ENCODE measurements around the gene TNFSF8.

TNFSF8 gene

GRCh38 chr9:114930056-114930812 is at the start of gene TNFSF8:
TNFSF8 (minus strand) TSS chr9:114930591; CDS start chr9:114930303, 288 bp downstream.
- no peak within 1 kb of the TSS for H3K27ac ChIP-seq (ENCODE audit: low read length)
- H3K4me1 ChIP-seq (ENCODE audit: insufficient read depth, low read length) = peaks cover 6% of the 10 kb centered on the region; the same call in 1 of the 2 replicates
- H3K36me3 ChIP-seq (ENCODE audit: insufficient read depth, low read depth, low read length) = no peaks in the 10 kb centered on the region
- H3K9ac ChIP-seq (ENCODE audit: low read depth, low read length) = no peak within 1 kb of the TSS
- H3K9me3 ChIP-seq (ENCODE audit: insufficient read depth, low read depth, low read length) = no peaks in the 10 kb centered on the region
- H3K27me3 ChIP-seq (ENCODE audit: insufficient read depth, low read length) = peaks cover 93% of the 10 kb centered on the region
- H3K4me3 ChIP-seq (ENCODE audit: low read length) = no peak within 1 kb of the TSS

- no peak overlapping the region for H3K27ac ChIP-seq (ENCODE audit: low read length)
- H3K4me3 ChIP-seq (ENCODE audit: low read length) = no peak overlapping the region
- no peaks in the 10 kb centered on the region for H3K9me3 ChIP-seq (ENCODE audit: insufficient read depth, low read depth, low read length)
- H3K4me1 ChIP-seq (ENCODE audit: insufficient read depth, low read length) = peaks cover 3% of the 10 kb centered on the region; the same call in 1 of the 2 replicates
- H3K36me3 ChIP-seq (ENCODE audit: insufficient read depth, low read depth, low read length) = no peaks in the 10 kb centered on the region
- no peaks in the 10 kb centered on the region for H3K27me3 ChIP-seq (ENCODE audit: insufficient read depth, low read length)
- no peak overlapping the region for H3K9ac ChIP-seq (ENCODE audit: low read depth, low read length)
Measured at GRCh38 chr9:114973216-114973615, 42.8 kb upstream of the TNFSF8 start.

GRCh38 chr9:114972510-114973136 is 42.2 kb upstream of the TNFSF8 start:
- Histone ChIP-seq H3K4me3 (ENCODE audit: low read length) (no peak overlapping the region), H3K27ac (ENCODE audit: low read length) (no peak overlapping the region), H3K4me1 (ENCODE audit: insufficient read depth, low read length) (peaks cover 3% of the 10 kb centered on the region; the same call in 1 of the 2 replicates), H3K9ac (ENCODE audit: low read depth, low read length) (no peak overlapping the region), H3K36me3 (ENCODE audit: insufficient read depth, low read depth, low read length) (no peaks in the 10 kb centered on the region), H3K27me3 (ENCODE audit: insufficient read depth, low read length) (no peaks in the 10 kb centered on the region), H3K9me3 (ENCODE audit: insufficient read depth, low read depth, low read length) (no peaks in the 10 kb centered on the region)

- H3K36me3 ChIP-seq (ENCODE audit: insufficient read depth, low read depth, low read length) = no peaks in the 10 kb centered on the region
- no peak overlapping the region for H3K27ac ChIP-seq (ENCODE audit: low read length)
- H3K9me3 ChIP-seq (ENCODE audit: insufficient read depth, low read depth, low read length) = no peaks in the 10 kb centered on the region
- peaks cover 3% of the 10 kb centered on the region; the same call in 1 of the 2 replicates for H3K4me1 ChIP-seq (ENCODE audit: insufficient read depth, low read length)
- no peaks in the 10 kb centered on the region for H3K27me3 ChIP-seq (ENCODE audit: insufficient read depth, low read length)
- no peak overlapping the region for H3K9ac ChIP-seq (ENCODE audit: low read depth, low read length)
- no peak overlapping the region for H3K4me3 ChIP-seq (ENCODE audit: low read length)
Measured at GRCh38 chr9:114969269-114969668, 38.9 kb upstream of the TNFSF8 start.

GRCh38 chr9:114968671-114969070 is 38.3 kb upstream of the TNFSF8 start:
- Histone ChIP-seq H3K36me3 (ENCODE audit: insufficient read depth, low read depth, low read length) (no peaks in the 10 kb centered on the region), H3K4me1 (ENCODE audit: insufficient read depth, low read length) (peaks cover 3% of the 10 kb centered on the region; the same call in 1 of the 2 replicates), H3K9ac (ENCODE audit: low read depth, low read length) (no peak overlapping the region), H3K4me3 (ENCODE audit: low read length) (no peak overlapping the region), H3K9me3 (ENCODE audit: insufficient read depth, low read depth, low read length) (no peaks in the 10 kb centered on the region), H3K27ac (ENCODE audit: low read length) (no peak overlapping the region), H3K27me3 (ENCODE audit: insufficient read depth, low read length) (no peaks in the 10 kb centered on the region)

GRCh38 chr9:114965564-114965963 is 35.2 kb upstream of the TNFSF8 start:
- H3K27me3 ChIP-seq (ENCODE audit: insufficient read depth, low read length) = no peaks in the 10 kb centered on the region
- H3K27ac ChIP-seq (ENCODE audit: low read length) = no peak overlapping the region
- peaks cover 20% of the 10 kb centered on the region for H3K9me3 ChIP-seq (ENCODE audit: insufficient read depth, low read depth, low read length)
- H3K4me3 ChIP-seq (ENCODE audit: low read length) = no peak overlapping the region
- H3K4me1 ChIP-seq (ENCODE audit: insufficient read depth, low read length) = peaks cover 3% of the 10 kb centered on the region; the same call in 1 of the 2 replicates
- no peaks in the 10 kb centered on the region for H3K36me3 ChIP-seq (ENCODE audit: insufficient read depth, low read depth, low read length)
- no peak overlapping the region for H3K9ac ChIP-seq (ENCODE audit: low read depth, low read length)

GRCh38 chr9:114962809-114963208 is 32.4 kb upstream of the TNFSF8 start:
- H3K4me1 ChIP-seq (ENCODE audit: insufficient read depth, low read length) = no peaks in the 10 kb centered on the region
- H3K9me3 ChIP-seq (ENCODE audit: insufficient read depth, low read depth, low read length) = peaks cover 26% of the 10 kb centered on the region
- H3K9ac ChIP-seq (ENCODE audit: low read depth, low read length) = no peak overlapping the region
- no peak overlapping the region for H3K27ac ChIP-seq (ENCODE audit: low read length)
- no peaks in the 10 kb centered on the region for H3K36me3 ChIP-seq (ENCODE audit: insufficient read depth, low read depth, low read length)
- no peak overlapping the region for H3K4me3 ChIP-seq (ENCODE audit: low read length)
- no peaks in the 10 kb centered on the region for H3K27me3 ChIP-seq (ENCODE audit: insufficient read depth, low read length)

GRCh38 chr9:114960276-114960675 is 29.9 kb upstream of the TNFSF8 start:
- peaks cover under 1% of the 10 kb centered on the region; the same call in 1 of the 2 replicates for H3K4me1 ChIP-seq (ENCODE audit: insufficient read depth, low read length)
- H3K9me3 ChIP-seq (ENCODE audit: insufficient read depth, low read depth, low read length) = peaks cover 26% of the 10 kb centered on the region
- H3K27ac ChIP-seq (ENCODE audit: low read length) = no peak overlapping the region

GRCh38 chr9:114958844-114959235 is 28.4 kb upstream of the TNFSF8 start:
- no peaks in the 10 kb centered on the region for H3K27me3 ChIP-seq (ENCODE audit: insufficient read depth, low read length)
- H3K4me1 ChIP-seq (ENCODE audit: insufficient read depth, low read length) = peaks cover 4% of the 10 kb centered on the region; the same call in 1 of the 2 replicates
- H3K9ac ChIP-seq (ENCODE audit: low read depth, low read length) = no peak overlapping the region
- peaks cover 26% of the 10 kb centered on the region for H3K9me3 ChIP-seq (ENCODE audit: insufficient read depth, low read depth, low read length)
- H3K36me3 ChIP-seq (ENCODE audit: insufficient read depth, low read depth, low read length) = no peaks in the 10 kb centered on the region
- H3K4me3 ChIP-seq (ENCODE audit: low read length) = no peak overlapping the region
- no peak overlapping the region for H3K27ac ChIP-seq (ENCODE audit: low read length)

More at GRCh38 chr9:114960276-114960675, 29.9 kb upstream of the TNFSF8 start:
- no peaks in the 10 kb centered on the region for H3K36me3 ChIP-seq (ENCODE audit: insufficient read depth, low read depth, low read length)
- no peak overlapping the region for H3K4me3 ChIP-seq (ENCODE audit: low read length)
- H3K9ac ChIP-seq (ENCODE audit: low read depth, low read length) = no peak overlapping the region
- no peaks in the 10 kb centered on the region for H3K27me3 ChIP-seq (ENCODE audit: insufficient read depth, low read length)

GRCh38 chr9:114958021-114958843 is 27.8 kb upstream of the TNFSF8 start:
- Histone ChIP-seq H3K27ac (ENCODE audit: low read length) (no peak overlapping the region), H3K4me3 (ENCODE audit: low read length) (no peak overlapping the region), H3K4me1 (ENCODE audit: insufficient read depth, low read length) (peaks cover 4% of the 10 kb centered on the region; the same call in 1 of the 2 replicates), H3K27me3 (ENCODE audit: insufficient read depth, low read length) (no peaks in the 10 kb centered on the region), H3K9ac (ENCODE audit: low read depth, low read length) (no peak overlapping the region), H3K36me3 (ENCODE audit: insufficient read depth, low read depth, low read length) (no peaks in the 10 kb centered on the region), H3K9me3 (ENCODE audit: insufficient read depth, low read depth, low read length) (peaks cover 26% of the 10 kb centered on the region)

- H3K27ac ChIP-seq (ENCODE audit: low read length) = no peak overlapping the region
- no peak overlapping the region for H3K9ac ChIP-seq (ENCODE audit: low read depth, low read length)
- peaks cover 4% of the 10 kb centered on the region; the same call in 1 of the 2 replicates for H3K4me1 ChIP-seq (ENCODE audit: insufficient read depth, low read length)
- no peaks in the 10 kb centered on the region for H3K27me3 ChIP-seq (ENCODE audit: insufficient read depth, low read length)
- H3K4me3 ChIP-seq (ENCODE audit: low read length) = no peak overlapping the region
- no peaks in the 10 kb centered on the region for H3K36me3 ChIP-seq (ENCODE audit: insufficient read depth, low read depth, low read length)
- H3K9me3 ChIP-seq (ENCODE audit: insufficient read depth, low read depth, low read length) = peaks cover 23% of the 10 kb centered on the region
Measured at GRCh38 chr9:114957558-114957957, 27.2 kb upstream of the TNFSF8 start.
